Measurements from ENCODE around the gene DNAJC1. TPM values are rescaled to one million over a fixed set of nuclear protein-coding genes. Genes with fewer than 3 reads are reported as not detected.

Gene DNAJC1
- polyA plus RNA-seq, 2 of the 4 experiments (the other 2 are of a cell fraction) = 19.2 to 34.2 TPM

DNA sequence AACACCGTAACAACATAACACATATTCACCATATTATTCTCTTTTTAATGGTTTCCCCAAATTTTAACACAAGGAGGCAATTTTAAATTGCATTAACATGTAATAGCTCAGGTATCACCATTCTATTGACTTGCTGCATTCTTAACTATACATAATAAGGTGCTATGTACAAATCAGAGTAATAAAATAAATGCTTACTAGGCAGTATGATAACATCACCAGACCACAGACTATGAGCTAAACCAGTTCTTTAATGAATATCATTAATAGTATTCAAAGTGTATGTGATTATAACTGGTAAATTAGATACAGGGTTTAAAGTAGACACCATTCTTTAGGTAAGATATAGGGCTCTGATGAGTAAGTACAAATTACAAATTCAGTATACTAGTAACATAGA lies 226.6 kb downstream of the DNAJC1 start:
- CTCF ChIA-PET = no interaction called here

DNA sequence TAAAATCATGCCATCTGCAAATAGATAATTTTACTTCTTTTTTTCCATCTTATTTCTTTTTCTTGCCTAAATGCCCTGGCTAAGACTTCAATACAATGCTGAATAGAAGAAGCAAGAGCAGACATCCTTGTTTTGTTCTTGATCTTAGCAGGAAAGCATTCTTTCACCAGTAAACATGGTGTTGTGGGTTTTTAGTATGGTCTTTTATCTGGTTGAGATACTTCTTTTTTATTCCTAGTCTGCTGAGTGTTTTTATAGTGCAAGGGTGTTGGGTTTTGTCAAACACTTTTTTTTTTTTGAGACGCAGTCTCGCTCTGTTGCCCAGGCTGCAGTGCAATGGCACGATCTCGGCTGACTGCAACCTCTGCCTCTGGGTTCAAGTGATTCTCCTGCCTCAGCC lies 232.3 kb downstream of the DNAJC1 start:
- POLR2A ChIA-PET = no interaction called here
- FAIRE-seq = no peak
- CTCF ChIA-PET = no interaction called here

More for the DNA sequence above, 226.6 kb downstream of the DNAJC1 start:
- no peaks in the 10 kb centered on the region for H3K4me1 ChIP-seq
- TF ChIP-seq RNF2 (IDR thresholded peaks at IDR 0.05; ENCODE audit: borderline replicate concordance, low read depth) (no peak), MAFK (IDR thresholded peaks at IDR 0.05; ENCODE audit: partially characterized antibody) (peak; percentile 84), SMC3 (IDR thresholded peaks at IDR 0.05) (no peak), GATA3 (IDR thresholded peaks at IDR 0.05; ENCODE audit: borderline replicate concordance) (no peak), E2F6 (IDR thresholded peaks at IDR 0.05; ENCODE audit: borderline replicate concordance, low read depth) (no peak)
- 86% methylated on average over 1 of the region's 1 CpG for WGBS (ENCODE audit: missing lambda C conversion rate)
- POLR2A ChIA-PET = no interaction called here
- ATAC-seq (no peak), DNase-seq (ENCODE audit: low read depth in 1 of 2, low spot score in 1 of 2) (no peak), FAIRE-seq (no peak)
- H3K4me3 ChIP-seq = no peak overlapping the region
- no peak overlapping the region for H3K4me2 ChIP-seq
- H3K9me3 ChIP-seq = no peaks in the 10 kb centered on the region
- no peak overlapping the region for H3K27ac ChIP-seq

GRCh38 chr10:21769041-21769440 lies 234.5 kb downstream of the DNAJC1 start:
- Histone ChIP-seq H3K4me2 (no peak overlapping the region), H3K4me3 (no peak overlapping the region), H3K4me1 (no peaks in the 10 kb centered on the region), H3K27ac (no peak overlapping the region), H3K9me3 (no peaks in the 10 kb centered on the region)
- ChIA-PET CTCF (interaction anchor here (0.8 to 1.2 kb wide), 2 partner anchors 9 to 13 kb away, joined by 3 read pairs; no protein-coding TSS in a partner anchor), POLR2A (no interaction called here)
- FAIRE-seq (no peak), ATAC-seq (no peak), DNase-seq (ENCODE audit: low read depth in 1 of 2, low spot score in 1 of 2) (no peak)
- TF ChIP-seq, protein P1, sequence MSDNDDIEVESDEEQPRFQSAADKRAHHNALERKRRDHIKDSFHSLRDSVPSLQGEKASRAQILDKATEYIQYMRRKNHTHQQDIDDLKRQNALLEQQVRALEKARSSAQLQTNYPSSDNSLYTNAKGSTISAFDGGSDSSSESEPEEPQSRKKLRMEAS (IDR thresholded peaks at IDR 0.05) = no peak
- TF ChIP-seq REST (IDR thresholded peaks at IDR 0.05) (no peak), MYC (IDR thresholded peaks at IDR 0.05; ENCODE audit: borderline replicate concordance, low read length) (no peak), HES2 (IDR thresholded peaks at IDR 0.05) (no peak), POLR2A (IDR thresholded peaks at IDR 0.05; ENCODE audit: low read length) (no peak), MAZ (IDR thresholded peaks at IDR 0.05; ENCODE audit: borderline replicate concordance, low read depth, low read length) (no peak), JUNB (IDR thresholded peaks at IDR 0.05) (no peak)
- 96% methylated on average over 3 of the region's 3 CpGs for WGBS (ENCODE audit: missing lambda C conversion rate)

More for the DNA sequence above, 232.3 kb downstream of the DNAJC1 start:
- WGBS (ENCODE audit: missing lambda C conversion rate) = 97% methylated on average over 4 of the region's 4 CpGs
- DNase-seq (ENCODE audit: low read depth in 1 of 2, low spot score in 1 of 2) (no peak), ATAC-seq (no peak)
- Histone ChIP-seq H3K4me2 (no peak overlapping the region), H3K27ac (no peak overlapping the region), H3K4me1 (no peaks in the 10 kb centered on the region), H3K4me3 (no peak overlapping the region), H3K9me3 (no peaks in the 10 kb centered on the region)
- TF ChIP-seq FOSL2 (IDR thresholded peaks at IDR 0.05) (no peak), FOSL2 (CRISPR knock-in tag; IDR thresholded peaks at IDR 0.05) (no peak), REST (IDR thresholded peaks at IDR 0.05) (no peak)
- TF ChIP-seq, protein P2, sequence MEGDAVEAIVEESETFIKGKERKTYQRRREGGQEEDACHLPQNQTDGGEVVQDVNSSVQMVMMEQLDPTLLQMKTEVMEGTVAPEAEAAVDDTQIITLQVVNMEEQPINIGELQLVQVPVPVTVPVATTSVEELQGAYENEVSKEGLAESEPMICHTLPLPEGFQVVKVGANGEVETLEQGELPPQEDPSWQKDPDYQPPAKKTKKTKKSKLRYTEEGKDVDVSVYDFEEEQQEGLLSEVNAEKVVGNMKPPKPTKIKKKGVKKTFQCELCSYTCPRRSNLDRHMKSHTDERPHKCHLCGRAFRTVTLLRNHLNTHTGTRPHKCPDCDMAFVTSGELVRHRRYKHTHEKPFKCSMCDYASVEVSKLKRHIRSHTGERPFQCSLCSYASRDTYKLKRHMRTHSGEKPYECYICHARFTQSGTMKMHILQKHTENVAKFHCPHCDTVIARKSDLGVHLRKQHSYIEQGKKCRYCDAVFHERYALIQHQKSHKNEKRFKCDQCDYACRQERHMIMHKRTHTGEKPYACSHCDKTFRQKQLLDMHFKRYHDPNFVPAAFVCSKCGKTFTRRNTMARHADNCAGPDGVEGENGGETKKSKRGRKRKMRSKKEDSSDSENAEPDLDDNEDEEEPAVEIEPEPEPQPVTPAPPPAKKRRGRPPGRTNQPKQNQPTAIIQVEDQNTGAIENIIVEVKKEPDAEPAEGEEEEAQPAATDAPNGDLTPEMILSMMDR (IDR thresholded peaks at IDR 0.05) = no peak
